Measurements from ENCODE around the gene CKLF.

The CKLF gene

GRCh38 chr16:66517586-66518263 lies 34.7 kb upstream of the CKLF start:
- DNase-seq, result no peak

GRCh38 chr16:66519482-66520373 lies 32.6 kb upstream of the CKLF start:
- DNase-seq, result no peak

GRCh38 chr16:66520406-66521170 lies 31.8 kb upstream of the CKLF start:
- DNase-seq, result no peak

- no peak for DNase-seq
Observed at GRCh38 chr16:66521252-66521713, 31.1 kb upstream of the CKLF start.

GRCh38 chr16:66521951-66522771 lies 30.2 kb upstream of the CKLF start:
- peak; percentile 70 for DNase-seq

GRCh38 chr16:66522816-66523590 lies 29.4 kb upstream of the CKLF start:
- no peak for DNase-seq

- no peak for DNase-seq
Observed at GRCh38 chr16:66523861-66524354, 28.5 kb upstream of the CKLF start.

- no peak for DNase-seq
Observed at GRCh38 chr16:66524601-66525164, 27.7 kb upstream of the CKLF start.

- peak; percentile 93 for DNase-seq
Observed at GRCh38 chr16:66525396-66526180, 26.8 kb upstream of the CKLF start.

- DNase-seq, result no peak
Observed at GRCh38 chr16:66528294-66528693, 24.1 kb upstream of the CKLF start.

GRCh38 chr16:66529475-66529874 lies 22.9 kb upstream of the CKLF start:
- no peak for DNase-seq

GRCh38 chr16:66534376-66534799 lies 18.0 kb upstream of the CKLF start:
- DNase-seq, result no peak

- no peak for DNase-seq
Observed at GRCh38 chr16:66536525-66536924, 15.9 kb upstream of the CKLF start.

GRCh38 chr16:66537236-66537635 lies 15.1 kb upstream of the CKLF start:
- no peak for DNase-seq

GRCh38 chr16:66538910-66539309 lies 13.5 kb upstream of the CKLF start:
- DNase-seq, result no peak

GRCh38 chr16:66539623-66540469 lies 12.5 kb upstream of the CKLF start:
- DNase-seq, result no peak

GRCh38 chr16:66541388-66542355 lies 10.7 kb upstream of the CKLF start:
- DNase-seq, result no peak

GRCh38 chr16:66542396-66542795 lies 10.0 kb upstream of the CKLF start:
- DNase-seq, result no peak

Data from EL (cell line).